HG02884 (cell line): ENCODE results near the gene HAGH.
"Not testable (repeated sequence)": the region's sequence is repeated elsewhere in the genome, so short reads cannot be mapped to it uniquely, and the experiment has no call there.

Experiments
- ATAC-seq: cut with Tn5 transposase; IDR thresholded peaks from one replicate; pipeline ENCODE4 v1.9.1; 2021; ENCODE audit warnings: mild to moderate bottlenecking, moderate library complexity; ENCODE audit not compliant: unreplicated experiment

HAGH gene

DNA sequence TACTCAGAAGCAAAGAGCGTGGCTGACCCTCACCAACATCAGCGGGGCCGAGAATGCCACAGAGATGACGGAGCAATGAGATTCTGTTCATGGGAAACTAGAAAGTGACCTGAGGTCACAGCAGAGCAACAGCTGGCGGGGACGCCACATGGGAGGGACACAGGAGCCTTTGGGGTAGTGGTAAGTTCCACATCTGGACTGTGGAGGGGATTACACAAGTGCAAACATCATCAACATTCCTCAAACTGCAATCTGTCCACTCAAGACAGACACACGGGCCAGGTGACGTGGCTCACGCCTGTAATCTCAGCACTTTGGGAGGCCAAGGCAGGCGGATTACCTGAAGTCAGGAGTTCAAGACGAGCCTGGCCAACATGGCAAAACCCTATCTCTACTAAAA is 11.2 kb downstream of the HAGH start:
- no peak for ATAC-seq

DNA sequence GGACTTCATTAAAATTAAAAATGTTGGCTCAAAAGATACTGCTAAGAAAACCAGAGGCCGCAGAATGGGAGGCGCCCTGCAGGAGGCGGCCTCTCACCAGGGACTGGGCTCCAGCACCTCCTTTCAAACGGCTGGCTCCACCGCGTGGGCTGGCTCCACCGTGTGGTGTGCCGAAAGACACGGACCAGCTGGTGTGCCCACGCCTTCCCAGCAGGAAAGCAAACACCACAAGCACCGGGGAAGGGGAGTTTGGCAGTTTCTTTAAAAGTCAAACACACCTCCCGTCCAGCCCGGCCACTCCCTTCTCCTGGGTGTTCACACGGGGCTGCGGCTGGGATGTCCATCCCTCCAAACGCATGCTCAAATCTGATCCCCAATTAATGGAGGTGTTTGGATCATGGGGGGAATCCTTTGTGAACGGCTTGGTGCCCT is 13.9 kb downstream of the HAGH start:
- ATAC-seq: no peak

DNA sequence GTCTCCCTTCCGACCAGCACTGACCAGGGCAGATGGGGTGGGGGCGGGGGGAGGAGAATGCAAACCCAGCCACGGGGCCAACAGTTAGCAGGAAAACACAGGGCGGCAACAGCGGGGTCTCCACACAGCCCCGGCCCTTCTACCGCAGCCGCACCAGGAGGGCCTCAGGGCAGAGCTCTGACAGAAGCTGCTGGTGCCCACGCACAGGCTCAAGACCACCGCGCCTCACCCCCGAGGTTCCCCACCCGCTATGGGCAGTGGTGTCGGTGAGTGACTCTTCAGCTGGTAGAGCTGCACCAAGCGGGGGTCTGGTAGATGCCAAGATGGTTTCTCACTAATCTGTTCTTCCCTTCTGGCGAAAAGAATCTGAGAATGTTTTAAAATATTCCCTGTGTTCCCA is 16.1 kb downstream of the HAGH start:
- ATAC-seq: no peak

GRCh38 chr16:1810106-1810505 is 16.5 kb downstream of the HAGH start:
- ATAC-seq: no peak

- ATAC-seq: no peak
Observed at GRCh38 chr16:1809281-1809801, 17.3 kb downstream of the HAGH start.

DNA sequence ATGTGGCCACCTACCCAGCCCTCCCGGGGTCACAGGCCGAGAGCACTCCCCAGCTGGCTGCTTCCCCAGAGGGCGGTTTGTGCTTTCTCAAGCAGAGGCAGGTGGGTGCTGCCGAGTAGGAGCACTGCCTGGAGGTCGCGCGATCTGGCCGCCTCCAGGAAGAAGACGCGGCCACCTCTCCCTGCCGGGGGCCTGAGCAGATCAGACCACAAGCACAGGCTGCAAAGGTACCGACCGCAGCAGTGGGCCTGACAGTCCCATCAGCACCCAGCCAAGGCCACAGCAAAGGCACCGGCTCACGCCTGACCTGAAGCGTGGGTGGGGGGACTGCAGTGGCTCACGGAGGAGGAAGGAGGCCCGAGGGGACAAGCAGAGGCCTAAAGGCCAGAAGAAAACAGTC is 17.9 kb downstream of the HAGH start:
- ATAC-seq: no peak

DNA sequence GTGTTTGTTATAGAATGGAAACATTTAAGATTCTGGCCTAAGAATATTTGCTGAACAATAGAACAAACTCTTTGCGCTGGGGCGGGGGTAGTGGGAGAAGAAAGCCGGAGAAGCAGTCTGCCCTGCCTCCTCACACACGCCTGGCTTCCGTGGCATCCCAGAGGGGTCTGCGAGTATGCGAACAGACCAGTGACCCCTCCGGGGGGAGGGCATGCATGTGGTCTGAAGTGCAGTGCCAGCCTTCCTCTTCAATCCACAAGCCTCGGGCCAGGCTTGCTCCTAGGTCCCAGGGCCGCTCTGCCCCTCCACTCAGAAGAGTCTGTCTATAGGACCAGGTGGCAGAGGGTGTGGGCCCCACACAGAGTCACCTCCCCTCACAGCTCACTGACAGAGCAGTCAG is 19.0 kb downstream of the HAGH start:
- ATAC-seq: no peak

DNA sequence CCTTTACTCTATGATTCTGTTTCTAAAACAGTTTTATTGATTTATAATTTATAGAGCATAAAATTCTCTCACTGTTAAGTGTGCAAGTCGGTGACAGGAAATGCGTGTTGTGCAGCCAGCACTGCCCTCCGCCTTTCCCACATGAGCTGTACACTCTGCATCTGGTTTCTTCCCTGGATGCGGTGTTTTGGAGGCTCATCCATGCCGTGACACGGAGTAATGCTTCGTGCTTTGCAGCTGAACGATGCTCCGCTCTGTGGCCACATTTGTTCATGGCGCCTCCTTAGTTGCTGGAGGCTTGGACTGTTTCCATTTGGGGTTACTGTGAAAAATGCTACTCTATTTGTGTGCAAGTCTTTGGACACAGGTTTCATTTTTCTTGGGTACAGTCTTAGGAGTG is 25.9 kb downstream of the HAGH start:
- no peak for ATAC-seq

- not testable (repeated sequence) for ATAC-seq
Observed at GRCh38 chr16:1799263-1799662, 27.4 kb downstream of the HAGH start.

GRCh38 chr16:1794908-1795666 is 31.5 kb downstream of the HAGH start:
- no peak for ATAC-seq

DNA sequence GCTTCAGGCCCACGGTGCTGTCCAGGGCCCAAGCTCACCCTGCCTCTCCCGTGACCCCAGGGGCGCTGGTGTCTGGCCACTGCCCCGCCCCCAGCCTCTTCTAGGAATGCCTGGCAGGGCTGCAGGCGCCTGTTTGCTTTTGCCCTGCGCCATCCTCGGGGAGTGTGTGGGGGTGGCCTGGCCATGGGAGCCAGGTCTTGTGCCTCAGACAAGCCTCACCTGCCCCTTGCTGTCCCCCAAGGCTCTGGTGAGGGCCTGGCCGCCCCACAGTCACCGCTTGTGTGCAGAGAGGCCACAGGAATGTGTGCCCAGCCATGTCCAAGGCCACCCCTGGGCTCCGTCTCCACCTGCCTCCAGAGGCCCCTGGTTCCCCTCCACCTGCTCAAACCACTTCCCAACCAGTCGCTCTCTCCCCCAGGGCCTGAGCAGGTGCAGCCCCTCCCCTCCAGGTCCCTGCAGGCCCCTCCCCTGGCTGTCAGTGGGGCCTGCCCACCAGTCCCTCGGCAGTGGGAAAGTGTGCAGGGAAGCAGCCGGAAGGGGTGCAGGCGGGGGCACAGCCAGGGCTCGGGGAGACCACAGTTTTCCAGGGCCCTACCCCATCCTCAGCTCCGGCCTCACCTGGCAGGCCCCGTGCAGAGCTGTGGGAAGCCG is 32.3 kb downstream of the HAGH start:
- ATAC-seq: no peak

DNA sequence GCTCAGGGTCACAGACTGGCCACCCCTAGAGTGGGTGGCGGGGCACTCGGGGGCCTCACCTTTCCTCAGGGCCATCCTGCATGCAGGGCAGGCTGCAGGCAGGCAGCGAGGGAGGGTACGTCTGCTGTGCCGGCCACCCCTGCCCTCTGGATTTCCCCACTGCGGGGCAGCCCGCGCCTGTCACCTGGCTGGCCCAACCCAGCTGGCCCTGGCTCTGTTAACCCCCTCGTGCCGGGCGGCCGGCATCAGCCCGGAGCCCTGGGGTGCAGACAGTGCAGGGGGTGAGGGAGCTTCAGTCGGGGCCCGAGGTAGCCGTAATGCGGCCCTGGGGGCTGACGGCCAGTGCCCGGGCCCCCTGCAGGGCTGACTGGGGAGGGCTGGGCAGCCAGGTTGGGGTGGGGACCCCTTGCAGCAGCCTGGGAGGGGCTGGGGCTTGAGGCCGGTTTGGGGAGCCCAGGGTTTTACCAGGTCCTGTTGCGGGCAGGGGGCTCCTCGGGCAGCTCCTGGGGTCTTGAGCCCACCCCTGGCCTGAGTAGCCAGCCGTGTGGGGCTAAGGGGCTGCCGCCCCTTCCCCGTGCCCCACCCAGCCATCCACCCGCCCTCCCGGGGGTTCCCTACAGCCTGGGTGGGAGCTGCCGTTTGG is 32.9 kb downstream of the HAGH start, which contains the start of gene IGFALS:
IGFALS (minus strand) TSS at position 128 of the 643 bp plus-strand sequence; CDS start at position 75, 53 bp downstream.
- ATAC-seq: no peak

DNA sequence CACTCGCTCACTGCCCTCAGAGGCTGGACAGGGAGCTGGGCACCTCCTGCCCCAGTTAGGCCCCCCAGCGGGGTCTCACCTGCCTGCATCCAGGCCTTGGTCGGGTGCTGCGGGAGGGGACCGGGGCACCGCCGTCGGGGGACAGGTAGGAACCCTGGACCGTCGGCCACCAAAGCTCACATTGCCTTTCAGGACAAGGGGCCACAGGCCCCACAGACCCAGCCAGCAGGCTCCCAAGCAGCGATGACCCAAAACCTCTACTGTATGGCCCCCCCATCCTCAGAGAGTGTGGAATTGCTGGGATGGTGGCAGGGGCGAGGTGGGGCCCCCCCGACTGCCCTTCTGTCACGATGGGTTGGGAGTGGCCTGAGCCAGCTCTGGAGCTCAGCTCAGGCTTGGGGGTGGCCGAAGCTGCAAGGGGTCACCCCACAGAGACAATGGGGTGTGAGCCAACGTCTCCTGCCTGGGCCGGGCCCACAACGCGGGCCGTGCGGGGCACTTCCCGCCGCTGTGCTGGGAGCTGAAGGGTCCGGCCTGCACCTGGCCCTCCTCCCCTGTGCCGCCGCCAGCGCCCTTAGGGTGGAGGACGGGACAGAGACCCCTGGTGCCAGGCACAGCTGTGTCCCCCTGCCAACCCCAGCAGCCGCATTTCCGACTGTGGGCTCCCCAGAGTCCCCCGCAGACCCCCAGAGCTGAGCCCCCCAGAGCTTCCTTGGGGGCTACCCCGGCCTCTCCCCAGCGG is 33.6 kb downstream of the HAGH start:
- no peak for ATAC-seq

- no peak for ATAC-seq
Observed at GRCh38 chr16:1791943-1792812, 34.4 kb downstream of the HAGH start.

GRCh38 chr16:1791256-1791942 is 35.2 kb downstream of the HAGH start:
- ATAC-seq: no peak

GRCh38 chr16:1790611-1791255 is 35.9 kb downstream of the HAGH start:
- no peak for ATAC-seq

DNA sequence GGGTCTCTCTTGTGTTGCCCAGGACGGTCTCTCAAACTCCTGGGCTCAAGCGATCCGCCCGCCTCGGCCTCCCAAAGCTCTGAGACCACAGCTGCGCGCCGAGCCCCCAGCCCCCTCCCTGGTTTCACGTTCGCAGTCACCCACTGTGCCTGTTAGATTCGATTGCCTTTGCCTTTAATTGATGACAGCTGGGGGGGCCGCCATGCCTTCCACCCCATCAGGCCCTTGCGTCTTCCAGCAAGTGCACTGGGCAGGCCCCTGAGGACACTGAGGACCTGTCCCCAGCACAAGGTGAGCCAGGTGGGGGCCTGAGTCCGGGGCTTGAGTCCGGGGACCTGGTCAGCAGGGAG is 36.4 kb downstream of the HAGH start:
- no peak for ATAC-seq

DNA sequence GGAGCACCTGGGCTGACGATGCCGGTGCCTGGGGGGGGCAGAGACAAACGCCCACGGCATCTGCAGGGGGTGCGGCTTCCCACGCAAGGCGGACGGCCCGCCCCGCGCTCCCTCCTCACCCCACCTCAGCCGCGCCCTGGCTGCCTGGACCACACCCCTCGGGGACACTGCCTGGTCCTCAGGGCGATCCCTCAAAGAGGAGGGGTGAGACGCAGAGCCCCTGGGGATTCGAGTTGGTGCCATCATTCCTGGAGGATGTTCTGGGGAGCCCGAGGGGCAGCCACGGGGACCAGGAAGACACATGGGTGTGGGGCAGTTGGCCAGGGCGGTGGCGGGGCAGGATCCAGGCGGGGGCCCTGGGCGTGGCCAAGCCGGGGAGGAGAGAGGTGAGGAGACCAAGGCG is 37.0 kb downstream of the HAGH start:
- no peak for ATAC-seq

GRCh38 chr16:1788708-1789100 is 37.9 kb downstream of the HAGH start:
- no peak for ATAC-seq
